ENCODE measurements around the gene SLC22A7.

GRCh38 chr6:43253401-43253800 lies 44.7 kb upstream of the SLC22A7 start:
- TF ChIP-seq, protein P1, sequence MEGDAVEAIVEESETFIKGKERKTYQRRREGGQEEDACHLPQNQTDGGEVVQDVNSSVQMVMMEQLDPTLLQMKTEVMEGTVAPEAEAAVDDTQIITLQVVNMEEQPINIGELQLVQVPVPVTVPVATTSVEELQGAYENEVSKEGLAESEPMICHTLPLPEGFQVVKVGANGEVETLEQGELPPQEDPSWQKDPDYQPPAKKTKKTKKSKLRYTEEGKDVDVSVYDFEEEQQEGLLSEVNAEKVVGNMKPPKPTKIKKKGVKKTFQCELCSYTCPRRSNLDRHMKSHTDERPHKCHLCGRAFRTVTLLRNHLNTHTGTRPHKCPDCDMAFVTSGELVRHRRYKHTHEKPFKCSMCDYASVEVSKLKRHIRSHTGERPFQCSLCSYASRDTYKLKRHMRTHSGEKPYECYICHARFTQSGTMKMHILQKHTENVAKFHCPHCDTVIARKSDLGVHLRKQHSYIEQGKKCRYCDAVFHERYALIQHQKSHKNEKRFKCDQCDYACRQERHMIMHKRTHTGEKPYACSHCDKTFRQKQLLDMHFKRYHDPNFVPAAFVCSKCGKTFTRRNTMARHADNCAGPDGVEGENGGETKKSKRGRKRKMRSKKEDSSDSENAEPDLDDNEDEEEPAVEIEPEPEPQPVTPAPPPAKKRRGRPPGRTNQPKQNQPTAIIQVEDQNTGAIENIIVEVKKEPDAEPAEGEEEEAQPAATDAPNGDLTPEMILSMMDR (IDR thresholded peaks at IDR 0.05), result no peak
- TF ChIP-seq POLR2A (IDR thresholded peaks at IDR 0.05) (no peak), EP300 (IDR thresholded peaks at IDR 0.05) (no peak)
